ENCODE results near the gene FBXO46. TPM values are rescaled to one million over a fixed set of nuclear protein-coding genes. Genes with fewer than 3 reads are reported as not detected.

Gene FBXO46
- total and polyA plus RNA-seq, 10 of the 15 experiments (the other 5 are each of a cell fraction or from before 2014, with no cell fraction given) = 2.5 to 61.5 (median 13.7) TPM

DNA sequence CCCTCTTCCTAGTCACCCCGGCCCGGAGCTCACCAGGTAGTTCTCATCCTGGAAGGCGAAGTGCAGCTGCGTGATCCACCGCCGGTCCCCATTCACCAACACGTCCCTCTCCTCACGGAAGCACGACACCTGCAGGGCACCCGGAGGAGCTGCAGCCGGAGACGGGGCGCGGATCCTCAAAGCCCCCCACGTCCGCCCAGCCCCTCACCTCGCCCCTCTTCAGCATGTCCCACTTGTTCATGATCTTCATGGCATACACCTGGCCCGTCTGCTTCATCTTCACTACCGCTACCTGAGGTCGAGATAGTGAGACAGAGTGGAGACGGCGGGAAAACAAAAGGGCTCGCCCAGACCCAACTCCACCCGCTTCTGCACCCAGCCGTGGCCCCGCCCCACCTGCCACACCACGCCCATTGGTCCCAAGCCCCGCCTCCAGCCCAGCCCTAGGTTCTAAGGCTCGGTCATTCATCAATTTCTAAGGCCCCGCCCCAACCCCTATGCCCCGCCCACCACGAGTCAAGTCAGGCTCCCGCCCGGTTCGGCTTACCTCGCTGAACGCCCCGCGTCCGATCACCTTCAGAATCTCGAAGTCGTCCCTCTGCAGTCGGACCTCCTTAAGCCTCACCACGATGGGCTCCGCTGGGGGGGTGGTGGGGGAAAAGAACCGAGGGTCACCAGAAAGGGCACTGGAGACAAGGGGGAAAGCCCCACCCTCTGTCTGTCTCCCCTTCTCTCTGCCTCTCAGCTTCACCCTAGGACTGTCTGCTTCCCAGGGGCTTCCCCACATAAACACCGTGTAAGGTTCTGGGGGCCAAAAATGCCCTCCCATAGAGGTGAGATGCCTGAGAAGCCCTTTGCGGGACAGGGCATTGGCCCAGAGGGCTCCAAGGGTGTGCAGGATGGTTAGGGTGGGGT lies 48.8 kb upstream of the FBXO46 start (continued):
- no peak for TF ChIP-seq RFX5 (IDR thresholded peaks at IDR 0.05; ENCODE audit: low read depth, low read length)
- no peak for TF ChIP-seq BMI1 (IDR thresholded peaks at IDR 0.05; ENCODE audit: borderline replicate concordance)
- TF ChIP-seq SREBF1 (IDR thresholded peaks at IDR 0.05; ENCODE audit: low read length) = no peak
- no peak for TF ChIP-seq NRF1 (conservative IDR thresholded peaks at IDR 0.05; ENCODE audit: low read depth, low read length)
- TF ChIP-seq BACH1 (IDR thresholded peaks at IDR 0.05; ENCODE audit: borderline replicate concordance) = 0 out of 2 replicates have a peak, but pooled peaks have one; percentile 45
- no peak for TF ChIP-seq MYC (IDR thresholded peaks at IDR 0.05; ENCODE audit: insufficient read depth, insufficient read length, insufficient replicate concordance, low read length, severe bottlenecking)
- TF ChIP-seq NBN (IDR thresholded peaks at IDR 0.05) = peak; percentile 80
- TF ChIP-seq CBX3 (IDR thresholded peaks at IDR 0.05; ENCODE audit: borderline replicate concordance, low read depth) = no peak
- no peak for TF ChIP-seq MXI1 (IDR thresholded peaks at IDR 0.05; ENCODE audit: low read depth, low read length)
- 0 out of 2 replicates have a peak, but pooled peaks have one; percentile 20 for TF ChIP-seq TCF3 (IDR thresholded peaks at IDR 0.05; ENCODE audit: borderline replicate concordance, insufficient read depth, low read depth, low read length)
- TF ChIP-seq CHD4 (IDR thresholded peaks at IDR 0.05) = no peak
- TF ChIP-seq SREBF2 (IDR thresholded peaks at IDR 0.05; ENCODE audit: low read length) = no peak
- no peak for TF ChIP-seq BHLHE40 (IDR thresholded peaks at IDR 0.05; ENCODE audit: borderline replicate concordance in 1 of 2, low read depth in 2 of 2, low read length in 1 of 2)
- no peak for TF ChIP-seq MEF2B (IDR thresholded peaks at IDR 0.05; ENCODE audit: partially characterized antibody, poor library complexity, severe bottlenecking)
- TF ChIP-seq CBFB (IDR thresholded peaks at IDR 0.05; ENCODE audit: low read depth) = no peak
- TF ChIP-seq, protein P1, sequence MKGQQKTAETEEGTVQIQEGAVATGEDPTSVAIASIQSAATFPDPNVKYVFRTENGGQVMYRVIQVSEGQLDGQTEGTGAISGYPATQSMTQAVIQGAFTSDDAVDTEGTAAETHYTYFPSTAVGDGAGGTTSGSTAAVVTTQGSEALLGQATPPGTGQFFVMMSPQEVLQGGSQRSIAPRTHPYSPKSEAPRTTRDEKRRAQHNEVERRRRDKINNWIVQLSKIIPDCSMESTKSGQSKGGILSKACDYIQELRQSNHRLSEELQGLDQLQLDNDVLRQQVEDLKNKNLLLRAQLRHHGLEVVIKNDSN (IDR thresholded peaks at IDR 0.05; ENCODE audit: borderline replicate concordance, extremely low read length, insufficient read depth, low read depth, low read length) = no peak
- TF ChIP-seq EGR1 (IDR thresholded peaks at IDR 0.05; ENCODE audit: borderline replicate concordance in 1 of 2, low read depth in 2 of 2, low read length in 2 of 2) = no peak
- no peak for TF ChIP-seq RCOR1 (conservative IDR thresholded peaks at IDR 0.05; ENCODE audit: low read depth, low read length)
- TF ChIP-seq SMAD5 (IDR thresholded peaks at IDR 0.05; ENCODE audit: low read depth) = no peak
- TF ChIP-seq NFIC (IDR thresholded peaks at IDR 0.05; ENCODE audit: low read depth, low read length) = no peak
- TF ChIP-seq CREM (IDR thresholded peaks at IDR 0.05; ENCODE audit: low read depth) = no peak; the same call in 1 of the 2 replicates
- TF ChIP-seq, protein P2, sequence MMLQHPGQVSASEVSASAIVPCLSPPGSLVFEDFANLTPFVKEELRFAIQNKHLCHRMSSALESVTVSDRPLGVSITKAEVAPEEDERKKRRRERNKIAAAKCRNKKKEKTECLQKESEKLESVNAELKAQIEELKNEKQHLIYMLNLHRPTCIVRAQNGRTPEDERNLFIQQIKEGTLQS (IDR thresholded peaks at IDR 0.05; ENCODE audit: borderline replicate concordance, extremely low read depth, low read depth, low read length) = no peak
- no peak for TF ChIP-seq ETV6 (conservative IDR thresholded peaks at IDR 0.05 in 1 of 2, IDR thresholded peaks at IDR 0.05 in 1 of 2; ENCODE audit: borderline replicate concordance in 1 of 2, low read depth in 1 of 2)
- no peak for TF ChIP-seq KAT2A (conservative IDR thresholded peaks at IDR 0.05; ENCODE audit: control insufficient read depth, low read depth, low read length)
- no peak for TF ChIP-seq ZZZ3 (IDR thresholded peaks at IDR 0.05; ENCODE audit: control insufficient read depth, insufficient read length, low read depth)
- no peak for TF ChIP-seq FOXK2 (IDR thresholded peaks at IDR 0.05)
